Retina (tissue), 1 donor: Measurements from ENCODE around the gene IQSEC2.

ENCODE experiments used
- DNase-seq: peaks from one replicate; pipeline ENCODE4 v3.0.0-alpha.2; 2016

Gene IQSEC2

GRCh38 chrX:53241558-53241957, 39.8 kb downstream of the IQSEC2 start:
- no peak for DNase-seq

GRCh38 chrX:53239474-53239873, 41.9 kb downstream of the IQSEC2 start:
- no peak for DNase-seq

GRCh38 chrX:53237056-53237455, 44.3 kb downstream of the IQSEC2 start:
- no peak for DNase-seq

DNA sequence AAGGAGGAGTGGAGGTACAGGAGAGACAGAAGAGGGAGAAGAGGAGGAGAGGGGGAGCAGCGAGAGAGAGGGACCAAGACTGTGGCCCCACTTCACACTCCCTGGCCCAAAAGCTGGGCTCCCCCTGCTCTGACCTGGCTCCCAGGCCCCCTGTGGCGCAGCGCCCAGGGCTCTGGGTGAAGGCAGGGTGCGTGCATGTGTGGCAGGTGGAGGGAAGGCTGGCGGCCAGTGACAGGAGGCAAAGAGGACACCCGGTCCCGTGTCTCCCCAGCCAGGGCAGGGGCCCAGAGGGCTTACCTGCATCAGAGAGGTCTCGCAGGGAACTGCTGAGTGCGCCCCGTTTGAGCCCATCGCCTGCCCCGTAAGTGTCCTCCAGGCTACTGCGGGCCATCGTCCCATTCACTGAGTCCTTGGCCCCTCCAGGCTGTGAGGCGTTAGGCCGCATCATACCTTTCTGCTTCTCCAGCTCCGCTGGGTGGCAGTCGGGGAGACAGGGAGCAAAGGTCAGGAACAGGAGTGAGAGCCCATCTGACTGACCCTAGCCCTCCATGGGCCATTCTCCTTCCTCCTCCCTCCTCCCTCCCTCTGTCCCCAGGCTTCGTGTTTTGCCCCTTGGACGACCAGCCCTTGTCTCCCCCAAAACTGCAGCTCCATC, 45.2 kb downstream of the IQSEC2 start:
- DNase-seq: no peak

- no peak for DNase-seq
Measured at GRCh38 chrX:53235566-53235965, 45.8 kb downstream of the IQSEC2 start.

GRCh38 chrX:53234484-53234883, 46.9 kb downstream of the IQSEC2 start:
- no peak for DNase-seq

- DNase-seq: no peak
Measured at GRCh38 chrX:53233536-53233935, 47.8 kb downstream of the IQSEC2 start.

DNA sequence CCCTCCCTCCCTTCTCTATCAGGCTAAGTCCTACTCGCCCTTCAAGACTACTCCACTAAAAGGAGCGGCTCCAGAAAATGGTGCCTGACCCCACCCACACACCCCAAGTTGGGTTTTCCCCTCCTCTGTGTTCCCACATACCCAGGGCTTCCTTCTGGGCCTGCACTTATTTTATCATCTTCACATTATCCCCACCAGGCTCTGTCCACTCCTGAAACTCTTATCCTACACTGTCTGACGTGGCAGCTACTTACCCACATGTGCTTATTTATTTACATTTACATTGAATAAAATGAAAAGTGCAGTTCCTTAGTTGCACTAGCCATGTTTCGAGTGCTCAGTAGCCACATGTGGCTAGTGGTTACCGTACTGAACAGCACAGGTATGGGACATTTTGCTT, 51.3 kb downstream of the IQSEC2 start:
- DNase-seq: no peak

DNA sequence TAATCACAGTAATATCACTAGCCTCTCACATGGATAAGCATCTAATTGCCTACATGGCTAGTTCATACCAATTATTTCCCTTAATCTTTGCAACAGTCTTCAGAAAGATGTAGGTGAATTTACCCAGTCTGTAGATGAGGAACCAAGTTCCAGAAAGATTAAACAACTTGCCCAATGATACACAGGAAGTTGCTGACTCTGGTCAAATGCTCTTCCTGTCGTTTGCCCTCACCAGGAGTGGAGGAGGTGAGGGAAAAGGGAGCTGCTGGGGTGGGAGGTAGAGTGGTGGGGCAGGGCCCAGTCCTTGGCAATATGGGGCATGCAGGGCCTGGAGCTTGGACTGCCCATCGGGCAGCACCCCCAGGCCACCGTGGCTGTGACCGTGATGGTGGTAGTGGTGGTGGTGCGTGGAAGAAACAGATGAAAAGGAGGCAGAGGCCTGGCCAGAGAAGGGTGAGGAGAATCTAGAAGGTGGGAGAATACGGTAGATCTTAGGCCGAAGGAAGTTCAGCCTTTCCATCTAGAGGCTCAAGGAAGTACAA, 54.1 kb downstream of the IQSEC2 start:
- DNase-seq: no peak

GRCh38 chrX:53224860-53225797, 56.3 kb downstream of the IQSEC2 start, which contains the start of gene KDM5C:
Gene KDM5C, minus strand, starts transcription at chrX:53225207. Its CDS starts 318 bp downstream, at chrX:53224889.
- peak; percentile 100 for DNase-seq

DNA sequence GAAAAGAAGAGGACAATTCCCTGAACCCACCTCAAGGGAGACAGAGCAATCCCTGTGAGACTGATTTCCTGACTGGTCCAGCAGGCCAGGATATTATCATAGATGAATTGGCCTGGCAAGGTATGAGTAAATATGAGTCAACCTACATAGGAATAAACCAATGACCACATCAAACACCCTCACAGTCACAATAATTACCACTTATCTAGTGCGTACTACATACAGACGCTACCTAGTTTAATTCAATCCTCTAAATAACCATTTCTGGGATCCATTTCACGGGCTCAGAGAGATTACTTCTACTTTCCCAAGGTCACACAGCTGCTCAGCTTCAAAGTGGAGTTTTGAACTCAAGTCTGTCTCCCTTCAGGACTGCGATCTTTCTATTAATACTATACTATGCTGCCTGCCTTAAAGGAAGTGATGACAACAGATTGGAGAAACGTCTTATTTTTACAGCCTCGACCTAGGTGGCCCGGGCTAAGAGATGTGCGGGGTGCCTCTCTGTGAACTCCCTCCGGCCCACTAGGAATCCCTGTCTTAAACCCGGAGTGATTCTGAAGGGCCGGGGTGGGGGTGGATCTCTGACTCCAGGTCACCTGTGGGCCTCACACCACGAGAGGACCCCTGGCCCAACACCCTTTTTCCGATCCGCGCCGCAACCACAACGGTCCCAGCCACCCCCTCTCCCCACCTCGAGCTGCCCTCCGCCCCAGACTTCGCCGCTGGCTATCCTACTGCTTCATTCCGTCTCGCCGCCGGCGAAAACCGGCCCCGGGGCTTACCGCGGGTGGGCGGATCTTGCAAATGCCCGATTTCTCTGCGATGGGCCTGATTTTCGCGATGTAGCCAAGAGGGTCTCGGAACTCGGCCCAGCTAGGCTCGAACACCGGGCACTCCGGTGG, 57.2 kb downstream of the IQSEC2 start:
- DNase-seq: no peak

GRCh38 chrX:53223068-53223693, 58.2 kb downstream of the IQSEC2 start:
- no peak for DNase-seq
